Mesothelial cell of epicardium (in vitro differentiated cells): ENCODE measurements around the gene YJEFN3. TPM values are rescaled to one million over a fixed set of nuclear protein-coding genes. Genes with fewer than 3 reads are reported as not detected.
A peak's percentile ranks its signal among the peaks of the same experiment; 100 is the strongest.

Source experiments
- DNase-seq, 2 experiments: peaks; one replicate each; pipeline ENCODE4 v3.0.0; 2021; ENCODE audit warnings: low spot score in 2 of 2; ENCODE audit not compliant: unreplicated experiment in 2 of 2
- H3K27ac Mint-ChIP-seq: 2 replicates; pipeline ENCODE4 v1.8.0; 2021; ENCODE audit warnings: mixed read lengths
- H3K27me3 Mint-ChIP-seq: 2 replicates; pipeline ENCODE4 v1.8.0; 2021; ENCODE audit warnings: low read depth, mixed read lengths
- H3K36me3 Mint-ChIP-seq: 2 replicates; pipeline ENCODE4 v1.8.0; 2021; ENCODE audit warnings: mixed read lengths
- H3K4me1 Mint-ChIP-seq: 2 replicates; pipeline ENCODE4 v1.8.0; 2021; ENCODE audit warnings: mixed read lengths
- H3K4me3 Mint-ChIP-seq: 2 replicates; pipeline ENCODE4 v1.8.0; 2021; ENCODE audit warnings: mild to moderate bottlenecking, moderate library complexity, mixed read lengths
- H3K9me3 Mint-ChIP-seq: 2 replicates; pipeline ENCODE4 v1.8.0; 2021; ENCODE audit warnings: mixed read lengths
- CTCF ChIP-seq: fragments of 200-600 bp; sonication (generic); IDR thresholded peaks from one replicate; pipeline ENCODE4 v1.5.0; 2021; ENCODE audit warnings: antibody characterized with exemption; ENCODE audit not compliant: unreplicated experiment
- total RNA-seq: library from RNA; stranded (reverse); gene quantifications from 3 replicates; pipeline ENCODE4 v1.2.1, GENCODE V29; 2021

Gene YJEFN3
- total RNA-seq, 1 donor from 2014 or later: 22.6 TPM

- H3K36me3 Mint-ChIP-seq: peaks cover 3% of the 10 kb centered on the region
These were observed 38.9 kb upstream of the YJEFN3 start for GRCh38 chr19:19489804-19490204.

GRCh38 chr19:19490214-19490968 is 38.3 kb upstream of the YJEFN3 start:
- no peaks in the 10 kb centered on the region for H3K27me3 Mint-ChIP-seq
- peak overlapping the region; percentile 97 for H3K27ac Mint-ChIP-seq
- no peak overlapping the region for H3K4me3 Mint-ChIP-seq
- H3K9me3 Mint-ChIP-seq: no peaks in the 10 kb centered on the region
- peak; percentile 78 for TF ChIP-seq CTCF
- H3K36me3 Mint-ChIP-seq: peaks cover 4% of the 10 kb centered on the region
- peaks cover 50% of the 10 kb centered on the region for H3K4me1 Mint-ChIP-seq
- peak in 1 of 2 experiments; percentile 79 for DNase-seq

More at GRCh38 chr19:19489804-19490204, 38.9 kb upstream of the YJEFN3 start:
- Mint-ChIP-seq H3K4me3 (no peak overlapping the region), H3K9me3 (no peaks in the 10 kb centered on the region), H3K27ac (peak overlapping the region; percentile 97), H3K4me1 (peaks cover 56% of the 10 kb centered on the region), H3K27me3 (no peaks in the 10 kb centered on the region)
- no peak for TF ChIP-seq CTCF
- DNase-seq: no peak

- TF ChIP-seq CTCF: no peak
- no peak overlapping the region for H3K4me3 Mint-ChIP-seq
- no peak for DNase-seq
These were observed 37.2 kb upstream of the YJEFN3 start for GRCh38 chr19:19491321-19492025.

GRCh38 chr19:19492026-19492610 is 36.6 kb upstream of the YJEFN3 start:
- no peak overlapping the region for H3K4me3 Mint-ChIP-seq
- no peaks in the 10 kb centered on the region for H3K9me3 Mint-ChIP-seq
- no peak for TF ChIP-seq CTCF
- no peaks in the 10 kb centered on the region for H3K27me3 Mint-ChIP-seq
- no peak overlapping the region for H3K27ac Mint-ChIP-seq
- H3K36me3 Mint-ChIP-seq: peaks cover 13% of the 10 kb centered on the region
- no peak for DNase-seq
- H3K4me1 Mint-ChIP-seq: peaks cover 33% of the 10 kb centered on the region

More at GRCh38 chr19:19491321-19492025, 37.2 kb upstream of the YJEFN3 start:
- Mint-ChIP-seq H3K27ac (no peak overlapping the region), H3K4me1 (peaks cover 39% of the 10 kb centered on the region), H3K27me3 (no peaks in the 10 kb centered on the region), H3K9me3 (no peaks in the 10 kb centered on the region), H3K36me3 (peaks cover 10% of the 10 kb centered on the region)

- Mint-ChIP-seq H3K9me3 (no peaks in the 10 kb centered on the region), H3K27ac (no peak overlapping the region), H3K36me3 (peaks cover 15% of the 10 kb centered on the region), H3K27me3 (no peaks in the 10 kb centered on the region), H3K4me3 (no peak overlapping the region), H3K4me1 (peaks cover 15% of the 10 kb centered on the region)
- no peak for TF ChIP-seq CTCF
- no peak for DNase-seq
These were observed 34.7 kb upstream of the YJEFN3 start for GRCh38 chr19:19493841-19494546.
